Measurements from ENCODE around the gene POLR3G.

Gene POLR3G

GRCh38 chr5:90557871-90558270 lies 83.2 kb downstream of the POLR3G start:
- Histone ChIP-seq H3K27ac (no peak overlapping the region), H3K27me3 (peaks cover 96% of the 10 kb centered on the region), H3K4me3 (ENCODE audit: low read depth in 1 of 2, low read length in 1 of 2) (no peak overlapping the region), H3K9me3 (no peaks in the 10 kb centered on the region), H3K36me3 (no peaks in the 10 kb centered on the region), H3K4me1 (ENCODE audit: control insufficient read depth in 1 of 2, insufficient read depth in 1 of 2, low read depth in 1 of 2, low read length in 1 of 2) (peaks cover 0 to 9% of the 10 kb centered on the region in 2 experiments)
- TF ChIP-seq CTCF (IDR thresholded peaks at IDR 0.05), result no peak

- Histone ChIP-seq H3K27ac (no peak within 1 kb of the TSS), H3K27me3 (peaks cover 96% of the 10 kb centered on the region), H3K9me3 (no peaks in the 10 kb centered on the region), H3K4me3 (ENCODE audit: low read depth in 1 of 2, low read length in 1 of 2) (no peak within 1 kb of the TSS), H3K4me1 (ENCODE audit: control insufficient read depth in 1 of 2, insufficient read depth in 1 of 2, low read depth in 1 of 2, low read length in 1 of 2) (peaks cover 0 to 9% of the 10 kb centered on the region in 2 experiments), H3K36me3 (no peaks in the 10 kb centered on the region)
- no peak for TF ChIP-seq CTCF (IDR thresholded peaks at IDR 0.05)
Measured at GRCh38 chr5:90558344-90559192, 83.9 kb downstream of the POLR3G start, which contains the start of gene ADGRV1. Gene ADGRV1 (plus strand): TSS chr5:90558797. CDS start chr5:90558896, 99 bp downstream.

GRCh38 chr5:90560771-90561170 lies 86.1 kb downstream of the POLR3G start:
- no peak for TF ChIP-seq CTCF (IDR thresholded peaks at IDR 0.05)
- H3K27ac ChIP-seq, result no peak overlapping the region
- no peaks in the 10 kb centered on the region for H3K9me3 ChIP-seq
- peaks cover 78% of the 10 kb centered on the region for H3K27me3 ChIP-seq
- no peak overlapping the region for H3K4me3 ChIP-seq (ENCODE audit: low read depth in 1 of 2, low read length in 1 of 2)
- H3K4me1 ChIP-seq (ENCODE audit: control insufficient read depth in 1 of 2, insufficient read depth in 1 of 2, low read depth in 1 of 2, low read length in 1 of 2), result peaks cover 0 to 9% of the 10 kb centered on the region in 2 experiments
- no peaks in the 10 kb centered on the region for H3K36me3 ChIP-seq

GRCh38 chr5:90561766-90562165 lies 87.1 kb downstream of the POLR3G start:
- H3K4me3 ChIP-seq (ENCODE audit: low read depth in 1 of 2, low read length in 1 of 2), result no peak overlapping the region
- no peaks in the 10 kb centered on the region for H3K36me3 ChIP-seq
- H3K4me1 ChIP-seq (ENCODE audit: control insufficient read depth in 1 of 2, insufficient read depth in 1 of 2, low read depth in 1 of 2, low read length in 1 of 2), result peaks cover 0 to 9% of the 10 kb centered on the region in 2 experiments
- H3K9me3 ChIP-seq, result no peaks in the 10 kb centered on the region
- H3K27ac ChIP-seq, result no peak overlapping the region
- peaks cover 68% of the 10 kb centered on the region for H3K27me3 ChIP-seq
- no peak for TF ChIP-seq CTCF (IDR thresholded peaks at IDR 0.05)

GRCh38 chr5:90562341-90562740 lies 87.7 kb downstream of the POLR3G start:
- Histone ChIP-seq H3K4me1 (ENCODE audit: control insufficient read depth in 1 of 2, insufficient read depth in 1 of 2, low read depth in 1 of 2, low read length in 1 of 2) (peaks cover 0 to 9% of the 10 kb centered on the region in 2 experiments), H3K4me3 (ENCODE audit: low read depth in 1 of 2, low read length in 1 of 2) (no peak overlapping the region), H3K36me3 (no peaks in the 10 kb centered on the region), H3K27ac (no peak overlapping the region), H3K27me3 (peaks cover 62% of the 10 kb centered on the region), H3K9me3 (no peaks in the 10 kb centered on the region)
- no peak for TF ChIP-seq CTCF (IDR thresholded peaks at IDR 0.05)

Data from neutrophil (primary cell).